Measurements from ENCODE around the gene EXOC2. TPM values are rescaled to one million over a fixed set of nuclear protein-coding genes. Genes with fewer than 3 reads are reported as not detected.

Gene EXOC2
- total RNA-seq, 1 donor from 2014 or later, result 30.1 TPM

DNA sequence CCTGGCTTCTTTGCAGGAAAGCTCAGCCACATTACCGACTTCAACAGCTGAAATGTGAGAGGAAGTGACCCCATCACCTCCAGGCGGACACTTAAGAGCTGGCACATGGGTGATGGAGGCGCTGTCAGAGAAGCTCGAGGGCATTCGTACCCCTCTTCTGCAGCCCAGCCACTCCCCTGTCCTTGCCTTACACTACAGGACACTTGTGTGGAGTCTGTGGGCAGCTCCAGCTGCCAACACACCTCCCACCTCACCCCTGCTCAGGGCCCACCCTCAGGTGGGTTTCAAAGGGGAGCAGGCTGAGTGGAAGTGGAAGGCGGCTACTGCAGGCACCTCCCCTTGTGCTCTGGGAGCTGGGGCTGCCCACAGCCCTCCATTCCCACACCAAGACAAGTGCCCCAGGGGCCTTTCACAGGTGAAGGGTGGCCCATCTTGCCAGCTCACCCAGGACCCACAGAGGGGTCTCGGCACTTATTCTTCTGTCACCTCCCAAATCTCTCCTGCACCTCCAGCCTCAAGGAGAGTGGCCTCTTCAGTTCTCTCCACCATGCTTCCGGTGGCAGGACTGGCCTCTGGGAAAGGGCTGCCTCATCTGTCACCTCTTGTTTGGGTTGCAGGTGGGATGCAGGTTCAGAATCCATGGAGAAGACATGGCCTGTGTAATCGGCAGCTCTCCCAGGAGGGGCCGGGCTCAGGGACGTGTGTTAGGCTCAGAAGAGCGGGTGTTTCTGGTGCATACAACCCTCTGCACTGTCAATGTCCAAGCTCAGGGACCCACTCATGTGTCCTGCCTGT is 251.6 kb downstream of the EXOC2 start:
- Mint-ChIP-seq H3K27me3 (ENCODE audit: unreplicated experiment) (peaks cover 5% of the 10 kb centered on the region), H3K4me3 (ENCODE audit: unreplicated experiment) (no peak overlapping the region), H3K36me3 (ENCODE audit: unreplicated experiment) (no peaks in the 10 kb centered on the region), H3K9me3 (ENCODE audit: unreplicated experiment) (no peaks in the 10 kb centered on the region), H3K4me1 (ENCODE audit: unreplicated experiment) (no peaks in the 10 kb centered on the region), H3K27ac (ENCODE audit: unreplicated experiment) (no peak overlapping the region)
- TF ChIP-seq, protein P1, sequence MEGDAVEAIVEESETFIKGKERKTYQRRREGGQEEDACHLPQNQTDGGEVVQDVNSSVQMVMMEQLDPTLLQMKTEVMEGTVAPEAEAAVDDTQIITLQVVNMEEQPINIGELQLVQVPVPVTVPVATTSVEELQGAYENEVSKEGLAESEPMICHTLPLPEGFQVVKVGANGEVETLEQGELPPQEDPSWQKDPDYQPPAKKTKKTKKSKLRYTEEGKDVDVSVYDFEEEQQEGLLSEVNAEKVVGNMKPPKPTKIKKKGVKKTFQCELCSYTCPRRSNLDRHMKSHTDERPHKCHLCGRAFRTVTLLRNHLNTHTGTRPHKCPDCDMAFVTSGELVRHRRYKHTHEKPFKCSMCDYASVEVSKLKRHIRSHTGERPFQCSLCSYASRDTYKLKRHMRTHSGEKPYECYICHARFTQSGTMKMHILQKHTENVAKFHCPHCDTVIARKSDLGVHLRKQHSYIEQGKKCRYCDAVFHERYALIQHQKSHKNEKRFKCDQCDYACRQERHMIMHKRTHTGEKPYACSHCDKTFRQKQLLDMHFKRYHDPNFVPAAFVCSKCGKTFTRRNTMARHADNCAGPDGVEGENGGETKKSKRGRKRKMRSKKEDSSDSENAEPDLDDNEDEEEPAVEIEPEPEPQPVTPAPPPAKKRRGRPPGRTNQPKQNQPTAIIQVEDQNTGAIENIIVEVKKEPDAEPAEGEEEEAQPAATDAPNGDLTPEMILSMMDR (IDR thresholded peaks at IDR 0.05), result no peak
- DNase-seq (ENCODE audit: extremely low spot score, unreplicated experiment), result no peak

DNA sequence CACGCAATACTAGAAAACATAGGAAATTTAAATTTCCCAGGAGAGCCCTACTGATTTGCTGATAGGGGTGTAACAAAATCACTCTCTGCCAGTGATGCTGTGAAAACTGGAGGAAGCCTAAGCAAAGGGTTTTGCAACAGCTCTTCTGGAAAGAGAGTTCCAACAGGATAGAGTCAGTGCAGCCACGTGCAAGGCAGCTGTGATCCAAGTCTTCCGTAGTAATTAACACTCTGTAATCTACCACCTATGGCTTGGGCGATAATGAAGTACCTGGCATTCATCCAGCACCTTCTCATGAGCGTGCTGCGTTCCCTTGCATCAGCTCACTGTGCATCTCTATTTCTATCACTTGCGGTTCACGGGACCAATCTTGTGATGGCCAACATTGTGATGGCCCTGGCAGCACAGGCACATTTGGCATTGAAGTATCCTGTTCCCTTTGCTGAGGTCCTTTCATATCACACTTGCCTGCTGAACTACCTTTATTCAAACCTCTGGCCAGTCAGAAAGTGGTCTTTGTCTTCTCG is 253.2 kb downstream of the EXOC2 start:
- Mint-ChIP-seq H3K4me1 (ENCODE audit: unreplicated experiment) (no peaks in the 10 kb centered on the region), H3K36me3 (ENCODE audit: unreplicated experiment) (no peaks in the 10 kb centered on the region), H3K27me3 (ENCODE audit: unreplicated experiment) (peaks cover 5% of the 10 kb centered on the region), H3K4me3 (ENCODE audit: unreplicated experiment) (no peak overlapping the region), H3K27ac (ENCODE audit: unreplicated experiment) (no peak overlapping the region), H3K9me3 (ENCODE audit: unreplicated experiment) (no peaks in the 10 kb centered on the region)
- TF ChIP-seq, protein P1 (IDR thresholded peaks at IDR 0.05), result no peak
- no peak for DNase-seq (ENCODE audit: extremely low spot score, unreplicated experiment)

DNA sequence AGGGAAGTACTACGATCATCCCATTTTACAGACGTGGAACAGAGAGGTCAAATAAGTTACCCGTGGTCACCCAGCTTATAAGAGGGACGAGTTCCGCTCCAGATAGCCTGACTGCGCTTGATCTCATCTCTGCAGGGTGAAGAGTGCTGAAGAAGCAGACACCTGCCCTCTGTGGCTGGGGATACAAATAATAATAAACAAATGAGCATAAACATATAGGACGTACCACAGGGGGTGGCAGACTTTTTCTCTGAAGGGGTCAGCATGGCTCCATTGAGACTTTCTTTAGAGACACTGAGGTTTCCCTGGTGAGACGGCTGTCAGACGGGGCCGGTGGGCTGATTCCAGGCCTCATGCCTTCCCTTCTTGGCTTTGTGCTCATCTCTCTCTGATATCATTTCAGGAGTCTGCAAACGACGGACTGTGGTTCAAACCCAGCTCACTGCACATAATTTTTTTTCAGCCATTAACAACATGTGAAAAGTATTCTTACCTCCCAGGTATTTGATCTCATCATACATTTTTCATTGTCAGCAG is 254.2 kb downstream of the EXOC2 start:
- no peaks in the 10 kb centered on the region for H3K36me3 Mint-ChIP-seq (ENCODE audit: unreplicated experiment)
- no peaks in the 10 kb centered on the region for H3K4me1 Mint-ChIP-seq (ENCODE audit: unreplicated experiment)
- no peak overlapping the region for H3K27ac Mint-ChIP-seq (ENCODE audit: unreplicated experiment)
- TF ChIP-seq, protein P1 (IDR thresholded peaks at IDR 0.05), result no peak
- H3K4me3 Mint-ChIP-seq (ENCODE audit: unreplicated experiment), result no peak overlapping the region
- peaks cover 5% of the 10 kb centered on the region for H3K27me3 Mint-ChIP-seq (ENCODE audit: unreplicated experiment)
- H3K9me3 Mint-ChIP-seq (ENCODE audit: unreplicated experiment), result no peaks in the 10 kb centered on the region
- DNase-seq (ENCODE audit: extremely low spot score, unreplicated experiment), result no peak

DNA sequence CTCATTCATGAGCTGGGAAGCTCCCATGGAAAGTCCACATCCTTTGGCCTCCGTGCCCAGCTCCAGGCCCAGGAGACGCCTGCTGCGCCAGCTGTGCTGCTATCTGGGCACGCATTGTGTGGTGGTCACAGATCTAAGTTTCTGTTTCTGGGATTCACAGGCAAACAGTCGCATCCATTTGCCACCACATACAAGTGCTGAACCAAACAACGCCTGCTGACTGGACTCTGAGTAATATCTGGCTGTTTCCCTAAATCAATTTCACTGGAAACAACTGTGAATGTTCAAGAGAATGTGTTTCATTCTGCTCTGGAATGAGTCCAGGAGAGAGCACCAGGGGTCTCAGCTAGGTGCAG is 255.9 kb downstream of the EXOC2 start:
- no peak overlapping the region for H3K4me3 Mint-ChIP-seq (ENCODE audit: unreplicated experiment)
- no peaks in the 10 kb centered on the region for H3K9me3 Mint-ChIP-seq (ENCODE audit: unreplicated experiment)
- H3K4me1 Mint-ChIP-seq (ENCODE audit: unreplicated experiment), result no peaks in the 10 kb centered on the region
- no peaks in the 10 kb centered on the region for H3K36me3 Mint-ChIP-seq (ENCODE audit: unreplicated experiment)
- H3K27me3 Mint-ChIP-seq (ENCODE audit: unreplicated experiment), result peaks cover 5% of the 10 kb centered on the region
- DNase-seq (ENCODE audit: extremely low spot score, unreplicated experiment), result no peak
- H3K27ac Mint-ChIP-seq (ENCODE audit: unreplicated experiment), result no peak overlapping the region
- TF ChIP-seq, protein P1 (IDR thresholded peaks at IDR 0.05), result no peak

DNA sequence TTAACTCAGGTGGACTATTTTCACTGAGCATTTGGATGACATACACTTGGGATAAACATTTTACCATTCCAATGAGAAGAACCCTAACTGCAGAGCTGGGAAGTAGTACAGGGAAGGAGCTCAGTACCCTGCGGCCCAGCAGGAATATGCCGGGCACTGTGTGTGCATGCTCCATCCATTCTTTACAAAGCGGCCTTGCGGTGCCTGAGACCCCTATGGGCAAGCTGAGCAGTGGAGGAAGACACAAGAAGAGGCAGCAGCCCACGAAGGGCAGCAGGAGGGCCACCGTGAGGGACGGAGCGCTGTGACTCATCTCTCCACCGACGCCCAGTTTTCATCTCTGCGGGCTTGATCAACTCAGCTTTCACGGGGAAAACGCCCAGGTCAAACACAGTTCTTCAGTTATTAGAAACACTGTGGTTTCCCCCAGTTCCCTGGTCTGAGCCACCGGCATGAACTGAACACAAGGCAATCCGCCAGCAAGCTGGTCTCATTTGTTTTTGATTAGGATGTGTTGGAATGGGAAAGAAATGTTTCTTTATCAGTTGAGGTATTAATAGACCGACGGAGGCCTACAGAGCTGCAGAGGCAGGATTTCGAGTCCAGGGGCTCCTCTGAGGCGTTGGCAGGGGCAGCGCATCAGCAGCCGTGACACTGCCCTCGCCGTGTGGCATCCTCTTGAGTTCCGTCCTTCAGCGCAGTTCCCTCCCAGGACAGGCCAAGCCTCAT is 256.5 kb downstream of the EXOC2 start:
- no peak for DNase-seq (ENCODE audit: extremely low spot score, unreplicated experiment)
- H3K27me3 Mint-ChIP-seq (ENCODE audit: unreplicated experiment), result peaks cover 5% of the 10 kb centered on the region
- H3K4me1 Mint-ChIP-seq (ENCODE audit: unreplicated experiment), result no peaks in the 10 kb centered on the region
- H3K9me3 Mint-ChIP-seq (ENCODE audit: unreplicated experiment), result no peaks in the 10 kb centered on the region
- no peak overlapping the region for H3K27ac Mint-ChIP-seq (ENCODE audit: unreplicated experiment)
- TF ChIP-seq, protein P1 (IDR thresholded peaks at IDR 0.05), result no peak
- no peaks in the 10 kb centered on the region for H3K36me3 Mint-ChIP-seq (ENCODE audit: unreplicated experiment)
- no peak overlapping the region for H3K4me3 Mint-ChIP-seq (ENCODE audit: unreplicated experiment)

Data from osteocyte (in vitro differentiated cells).